GM19455 (cell line): Measurements from ENCODE around the gene ATG13.

Experiments
- ATAC-seq: cut with Tn5 transposase; IDR thresholded peaks from one replicate; pipeline ENCODE4 v1.9.1; 2021; ENCODE audit not compliant: unreplicated experiment

The ATG13 gene

GRCh38 chr11:46722566-46723358 lies 105.4 kb downstream of the ATG13 start:
- ATAC-seq: no peak

- ATAC-seq: no peak
Observed at GRCh38 chr11:46723359-46723680, 106.0 kb downstream of the ATG13 start.

GRCh38 chr11:46724088-46724487 lies 106.7 kb downstream of the ATG13 start:
- ATAC-seq: no peak
